MM.1S (cell line): ENCODE results near the gene PCDHA1.

Experiments used
- DNase-seq: peaks from one replicate; pipeline ENCODE4 v3.0.0-alpha.2; 2015
- H2AFZ ChIP-seq: fragments of 300-600 bp; sonication (generic); 2 replicates; pipeline ENCODE4 v1.6.0; 2016; ENCODE audit warnings: antibody characterized with exemption, low read length
- H3F3A ChIP-seq: fragments of 300-600 bp; sonication (generic); 2 replicates; pipeline ENCODE4 v1.6.1; 2016; ENCODE audit warnings: mild to moderate bottlenecking, antibody characterized with exemption, low read length, moderate library complexity, mixed read lengths; ENCODE audit not compliant: insufficient read depth
- H3K27ac ChIP-seq: fragments of 300-600 bp; sonication (generic); 2 replicates; pipeline ENCODE4 v1.5.1; 2016; ENCODE audit warnings: mild to moderate bottlenecking, low read length
- H3K27me3 ChIP-seq: fragments of 300-600 bp; sonication (generic); replicated peaks from 2 replicates; pipeline ENCODE4 v1.6.0; 2016; ENCODE audit warnings: low read length; ENCODE audit not compliant: insufficient read depth
- H3K36me3 ChIP-seq: fragments of 300-600 bp; sonication (generic); replicated peaks from 2 replicates; pipeline ENCODE4 v1.6.1; 2016; ENCODE audit warnings: mild to moderate bottlenecking, low read length, mixed read lengths; ENCODE audit not compliant: insufficient read depth
- H3K4me1 ChIP-seq: fragments of 300-600 bp; sonication (generic); 2 replicates; pipeline ENCODE4 v1.6.1; 2016; ENCODE audit warnings: low read length, mixed read lengths
- H3K4me2 ChIP-seq: fragments of 300-600 bp; sonication (generic); 2 replicates; pipeline ENCODE4 v1.6.0; 2016; ENCODE audit warnings: low read depth, low read length
- H3K4me3 ChIP-seq: fragments of 300-600 bp; sonication (generic); 2 replicates; pipeline ENCODE4 v1.5.1; 2016; ENCODE audit warnings: low read length, mixed read lengths
- H3K79me2 ChIP-seq: fragments of 300-600 bp; sonication (generic); 2 replicates; pipeline ENCODE4 v1.6.1; 2016; ENCODE audit warnings: mixed run types, low read length, mixed read lengths
- H3K9ac ChIP-seq: fragments of 300-600 bp; sonication (generic); 2 replicates; pipeline ENCODE4 v1.6.1; 2016; ENCODE audit warnings: low read length, mixed read lengths
- H3K9me2 ChIP-seq: fragments of 300-600 bp; sonication (generic); replicated peaks from 2 replicates; pipeline ENCODE4 v1.6.1; 2016; ENCODE audit warnings: mild to moderate bottlenecking, low read length, mixed read lengths; ENCODE audit not compliant: insufficient read depth
- H3K9me3 ChIP-seq: fragments of 300-600 bp; sonication (generic); replicated peaks from 2 replicates; pipeline ENCODE4 v1.6.1; 2016; ENCODE audit warnings: mild to moderate bottlenecking, low read length, mixed read lengths; ENCODE audit not compliant: insufficient read depth
- H4K20me1 ChIP-seq: fragments of 300-600 bp; sonication (generic); 2 replicates; pipeline ENCODE4 v1.6.1; 2016; ENCODE audit warnings: mild to moderate bottlenecking, low read length, moderate library complexity, mixed read lengths; ENCODE audit not compliant: insufficient read depth
- CTCF ChIP-seq: fragments of 300-600 bp; sonication (generic); IDR thresholded peaks from 2 replicates; pipeline ENCODE4 v1.5.1; 2016; ENCODE audit warnings: antibody characterized with exemption, low read length, mixed read lengths
- EZH2 ChIP-seq: fragments of 300-600 bp; sonication (generic); optimal IDR thresholded peaks from 2 replicates; pipeline ENCODE3; 2017; ENCODE audit warnings: low read depth, mild to moderate bottlenecking, antibody characterized with exemption, low read length, mixed read lengths
- EZH2phosphoT487 ChIP-seq: fragments of 300-600 bp; sonication (generic); IDR thresholded peaks from 2 replicates; pipeline ENCODE4 v1.6.1; 2018; ENCODE audit warnings: antibody characterized with exemption, low read length

The PCDHA1 gene

GRCh38 chr5:140877262-140877581 is 91.3 kb downstream of the PCDHA1 start:
- Histone ChIP-seq H3K27ac (no peak overlapping the region), H3K36me3 (no peaks in the 10 kb centered on the region), H3K4me2 (no peak overlapping the region), H3K9ac (no peak overlapping the region), H3K79me2 (no peaks in the 10 kb centered on the region), H3F3A (no peaks in the 10 kb centered on the region), H3K9me3 (no peaks in the 10 kb centered on the region), H3K4me3 (no peak overlapping the region), H3K4me1 (no peaks in the 10 kb centered on the region), H3K9me2 (no peaks in the 10 kb centered on the region), H2AFZ (no peak overlapping the region), H4K20me1 (no peaks in the 10 kb centered on the region), H3K27me3 (no peaks in the 10 kb centered on the region)
- TF ChIP-seq CTCF: no peak
- TF ChIP-seq EZH2: no peak
- no peak for TF ChIP-seq EZH2phosphoT487
- DNase-seq: no peak

- no peak for TF ChIP-seq CTCF
- Histone ChIP-seq H4K20me1 (no peaks in the 10 kb centered on the region), H3K27ac (no peak within 1 kb of the TSS), H3K9me3 (no peaks in the 10 kb centered on the region), H3K4me3 (no peak within 1 kb of the TSS), H2AFZ (no peak within 1 kb of the TSS), H3K9me2 (no peaks in the 10 kb centered on the region), H3K4me2 (no peak within 1 kb of the TSS), H3K36me3 (no peaks in the 10 kb centered on the region), H3K79me2 (no peaks in the 10 kb centered on the region), H3F3A (no peaks in the 10 kb centered on the region), H3K9ac (no peak within 1 kb of the TSS), H3K27me3 (no peaks in the 10 kb centered on the region), H3K4me1 (no peaks in the 10 kb centered on the region)
- no peak for DNase-seq
Observed at GRCh38 chr5:140881889-140882590, 96.1 kb downstream of the PCDHA1 start, which contains the start of gene PCDHA13. TSS of gene PCDHA13 (plus strand) at chr5:140882124. CDS start at chr5:140882269, 145 bp downstream.

- DNase-seq: no peak
- H3K79me2 ChIP-seq: no peaks in the 10 kb centered on the region
Observed at GRCh38 chr5:140882591-140882899, 96.6 kb downstream of the PCDHA1 start.

More at GRCh38 chr5:140882591-140882899, 96.6 kb downstream of the PCDHA1 start:
- Histone ChIP-seq H3K4me3 (no peak overlapping the region), H3K27me3 (no peaks in the 10 kb centered on the region), H3K27ac (no peak overlapping the region), H4K20me1 (no peaks in the 10 kb centered on the region), H3K9me2 (no peaks in the 10 kb centered on the region), H2AFZ (no peak overlapping the region), H3K4me1 (no peaks in the 10 kb centered on the region), H3K9ac (no peak overlapping the region), H3F3A (no peaks in the 10 kb centered on the region), H3K36me3 (no peaks in the 10 kb centered on the region), H3K4me2 (no peak overlapping the region), H3K9me3 (no peaks in the 10 kb centered on the region)
- TF ChIP-seq CTCF (no peak), EZH2phosphoT487 (no peak), EZH2 (no peak)
